Measurements from ENCODE around the gene SLC6A20.

Gene SLC6A20

DNA sequence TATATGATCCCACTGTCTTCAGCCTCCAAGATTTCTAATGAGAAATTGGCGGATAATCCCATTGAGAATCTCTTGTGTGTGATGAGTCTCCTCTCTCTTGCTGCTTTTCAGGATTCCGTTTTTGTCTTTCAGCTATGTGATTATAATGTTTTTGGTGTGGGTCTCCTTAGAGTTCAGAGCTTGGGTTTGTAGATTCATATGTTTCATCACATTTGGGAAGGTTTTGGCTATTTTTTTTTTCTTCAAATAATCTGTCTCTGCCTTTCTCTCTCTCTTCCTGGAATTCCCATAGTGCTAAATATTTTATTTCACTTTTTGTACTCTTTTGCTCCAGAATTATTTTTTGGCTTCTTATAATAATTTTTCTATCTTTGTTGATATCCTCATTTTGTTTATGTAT, 66.7 kb downstream of the SLC6A20 start:
- Histone ChIP-seq H4K20me1 (ENCODE audit: insufficient read depth) (no peaks in the 10 kb centered on the region), H3K36me3 (ENCODE audit: insufficient read depth) (no peaks in the 10 kb centered on the region), H3K27ac (no peak overlapping the region), H3K4me1 (ENCODE audit: low read depth, poor library complexity, severe bottlenecking) (no peaks in the 10 kb centered on the region), H2AFZ (ENCODE audit: low read depth) (no peak overlapping the region), H3K4me3 (IDR thresholded peaks at IDR 0.05; ENCODE audit: insufficient read depth, low read depth, low read length) (no peak overlapping the region), H3K4me2 (no peak overlapping the region), H3K27me3 (ENCODE audit: insufficient read depth, low read depth) (no peaks in the 10 kb centered on the region), H3K9ac (no peak overlapping the region), H3K79me2 (ENCODE audit: insufficient read depth, low read depth) (no peaks in the 10 kb centered on the region)
- TF ChIP-seq, protein P1, sequence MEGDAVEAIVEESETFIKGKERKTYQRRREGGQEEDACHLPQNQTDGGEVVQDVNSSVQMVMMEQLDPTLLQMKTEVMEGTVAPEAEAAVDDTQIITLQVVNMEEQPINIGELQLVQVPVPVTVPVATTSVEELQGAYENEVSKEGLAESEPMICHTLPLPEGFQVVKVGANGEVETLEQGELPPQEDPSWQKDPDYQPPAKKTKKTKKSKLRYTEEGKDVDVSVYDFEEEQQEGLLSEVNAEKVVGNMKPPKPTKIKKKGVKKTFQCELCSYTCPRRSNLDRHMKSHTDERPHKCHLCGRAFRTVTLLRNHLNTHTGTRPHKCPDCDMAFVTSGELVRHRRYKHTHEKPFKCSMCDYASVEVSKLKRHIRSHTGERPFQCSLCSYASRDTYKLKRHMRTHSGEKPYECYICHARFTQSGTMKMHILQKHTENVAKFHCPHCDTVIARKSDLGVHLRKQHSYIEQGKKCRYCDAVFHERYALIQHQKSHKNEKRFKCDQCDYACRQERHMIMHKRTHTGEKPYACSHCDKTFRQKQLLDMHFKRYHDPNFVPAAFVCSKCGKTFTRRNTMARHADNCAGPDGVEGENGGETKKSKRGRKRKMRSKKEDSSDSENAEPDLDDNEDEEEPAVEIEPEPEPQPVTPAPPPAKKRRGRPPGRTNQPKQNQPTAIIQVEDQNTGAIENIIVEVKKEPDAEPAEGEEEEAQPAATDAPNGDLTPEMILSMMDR (conservative IDR thresholded peaks at IDR 0.05; ENCODE audit: low read depth, low read length) = no peak

DNA sequence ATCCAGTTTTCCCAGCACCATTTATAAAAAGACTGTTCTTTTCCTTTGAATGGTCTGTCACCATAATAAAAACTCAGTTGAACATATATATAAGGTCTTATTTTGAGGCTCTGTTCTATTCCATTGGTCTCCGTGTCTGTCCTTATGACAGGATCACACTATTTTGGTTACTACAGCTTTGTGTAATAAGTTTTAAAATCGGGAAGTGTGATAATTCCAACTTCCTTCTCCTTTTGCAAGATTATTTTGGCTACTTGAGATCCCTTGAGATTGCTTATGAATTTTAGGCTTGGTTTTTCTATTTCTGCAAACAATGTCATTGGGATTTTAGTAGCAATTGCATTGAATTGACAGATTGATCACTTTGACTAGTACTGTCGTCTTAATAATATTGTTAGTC, 71.4 kb downstream of the SLC6A20 start:
- Histone ChIP-seq H3K36me3 (ENCODE audit: insufficient read depth) (no peaks in the 10 kb centered on the region), H3K27me3 (ENCODE audit: insufficient read depth, low read depth) (no peaks in the 10 kb centered on the region), H3K27ac (no peak overlapping the region), H3K4me3 (IDR thresholded peaks at IDR 0.05; ENCODE audit: insufficient read depth, low read depth, low read length) (no peak overlapping the region), H4K20me1 (ENCODE audit: insufficient read depth) (no peaks in the 10 kb centered on the region), H2AFZ (ENCODE audit: low read depth) (no peak overlapping the region), H3K4me1 (ENCODE audit: low read depth, poor library complexity, severe bottlenecking) (no peaks in the 10 kb centered on the region), H3K79me2 (ENCODE audit: insufficient read depth, low read depth) (no peaks in the 10 kb centered on the region), H3K9ac (no peak overlapping the region), H3K4me2 (no peak overlapping the region)
- TF ChIP-seq, protein P1 (conservative IDR thresholded peaks at IDR 0.05; ENCODE audit: low read depth, low read length) = no peak

DNA sequence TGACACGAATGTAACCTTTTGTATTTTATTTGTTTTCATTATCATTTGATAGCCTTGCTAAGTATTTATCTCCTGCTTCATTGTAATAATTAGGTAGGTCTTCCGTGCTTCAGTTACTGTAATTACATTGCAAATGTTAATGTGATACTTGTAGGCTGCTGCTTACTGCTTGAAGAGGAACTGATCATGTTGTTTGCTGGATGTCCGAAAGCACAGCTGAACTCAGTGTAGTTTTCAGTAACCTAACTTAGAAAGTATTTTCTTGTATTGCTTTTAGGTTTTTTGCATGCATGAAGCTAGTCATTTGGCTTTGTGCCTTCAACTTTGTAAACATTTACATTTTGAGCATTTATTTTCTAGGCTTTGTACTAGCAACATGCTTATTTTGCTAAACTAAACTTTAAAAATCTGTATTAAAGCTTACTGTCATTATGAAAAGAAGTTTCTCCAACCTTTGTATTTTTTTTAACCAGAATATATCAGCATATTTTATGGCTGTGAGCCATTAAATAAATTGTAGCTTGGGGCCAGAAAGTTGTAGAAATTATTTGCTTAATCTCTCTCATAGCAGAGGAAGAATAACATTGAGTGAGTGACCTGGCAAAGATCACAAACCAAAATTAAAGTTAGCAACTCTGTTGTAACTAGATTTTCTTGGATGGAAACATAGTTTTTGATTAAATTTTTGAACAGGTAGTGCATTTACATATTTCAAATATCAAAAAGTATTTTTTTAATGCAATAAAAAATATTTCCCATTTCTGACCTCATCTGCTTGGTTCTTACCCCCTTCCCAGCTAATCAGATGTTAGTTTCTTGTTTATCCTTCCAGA, 76.5 kb downstream of the SLC6A20 start:
- H3K36me3 ChIP-seq (ENCODE audit: insufficient read depth) = no peaks in the 10 kb centered on the region
- no peaks in the 10 kb centered on the region for H3K27me3 ChIP-seq (ENCODE audit: insufficient read depth, low read depth)
- H3K4me2 ChIP-seq = no peak overlapping the region
- H2AFZ ChIP-seq (ENCODE audit: low read depth) = no peak overlapping the region
- no peak overlapping the region for H3K4me3 ChIP-seq (IDR thresholded peaks at IDR 0.05; ENCODE audit: insufficient read depth, low read depth, low read length)
- TF ChIP-seq, protein P1 (conservative IDR thresholded peaks at IDR 0.05; ENCODE audit: low read depth, low read length) = no peak
- no peaks in the 10 kb centered on the region for H4K20me1 ChIP-seq (ENCODE audit: insufficient read depth)
- no peaks in the 10 kb centered on the region for H3K79me2 ChIP-seq (ENCODE audit: insufficient read depth, low read depth)
- H3K4me1 ChIP-seq (ENCODE audit: low read depth, poor library complexity, severe bottlenecking) = no peaks in the 10 kb centered on the region
- H3K27ac ChIP-seq = no peak overlapping the region
- H3K9ac ChIP-seq = no peak overlapping the region

DNA sequence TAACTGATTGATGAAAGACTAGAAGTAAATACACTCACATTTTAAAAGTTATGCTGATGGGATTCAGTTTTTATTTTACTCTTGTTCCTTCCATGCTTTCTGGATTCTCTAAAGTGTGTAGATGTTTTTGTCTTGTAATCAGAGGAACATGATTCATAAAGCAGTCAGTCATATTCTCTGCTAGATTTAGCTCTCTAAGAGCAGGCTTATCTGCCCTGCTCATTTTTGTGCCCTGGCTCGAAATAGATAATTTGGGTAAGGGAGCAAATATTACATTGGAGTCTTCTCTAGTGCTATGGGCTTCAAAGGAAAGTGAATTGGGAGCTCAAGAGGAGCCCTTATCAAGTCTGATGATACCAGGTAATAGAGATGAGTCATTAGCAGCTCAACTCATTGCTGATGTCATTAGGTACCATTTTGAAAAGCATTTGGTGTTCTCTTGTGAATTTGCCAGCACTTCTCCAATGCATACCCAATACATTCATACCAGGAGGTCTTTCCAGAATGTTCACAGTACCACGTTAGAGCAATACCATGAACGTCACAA, 79.5 kb downstream of the SLC6A20 start:
- TF ChIP-seq, protein P1 (conservative IDR thresholded peaks at IDR 0.05; ENCODE audit: low read depth, low read length) = no peak
- H3K4me2 ChIP-seq = no peak overlapping the region
- no peak overlapping the region for H3K4me3 ChIP-seq (IDR thresholded peaks at IDR 0.05; ENCODE audit: insufficient read depth, low read depth, low read length)
- H3K36me3 ChIP-seq (ENCODE audit: insufficient read depth) = no peaks in the 10 kb centered on the region
- H3K4me1 ChIP-seq (ENCODE audit: low read depth, poor library complexity, severe bottlenecking) = no peaks in the 10 kb centered on the region
- no peaks in the 10 kb centered on the region for H3K27me3 ChIP-seq (ENCODE audit: insufficient read depth, low read depth)
- no peak overlapping the region for H3K27ac ChIP-seq
- no peaks in the 10 kb centered on the region for H3K79me2 ChIP-seq (ENCODE audit: insufficient read depth, low read depth)
- no peak overlapping the region for H2AFZ ChIP-seq (ENCODE audit: low read depth)
- H4K20me1 ChIP-seq (ENCODE audit: insufficient read depth) = no peaks in the 10 kb centered on the region
- H3K9ac ChIP-seq = no peak overlapping the region
